MM.1S (cell line): Measurements from ENCODE around the gene CDC14A.

Experiments
- EZH2 ChIP-seq: fragments of 300-600 bp; sonication (generic); optimal IDR thresholded peaks from 2 replicates; pipeline ENCODE3; 2017; ENCODE audit warnings: low read depth, mild to moderate bottlenecking, antibody characterized with exemption, low read length, mixed read lengths
- EZH2phosphoT487 ChIP-seq: fragments of 300-600 bp; sonication (generic); IDR thresholded peaks from 2 replicates; pipeline ENCODE4 v1.6.1; 2018; ENCODE audit warnings: antibody characterized with exemption, low read length
- TF ChIP-seq, protein P1 (sequence below): fragments of 300-600 bp; sonication (generic); IDR thresholded peaks from 2 replicates; pipeline ENCODE4 v1.5.1; 2016; ENCODE audit warnings: antibody characterized with exemption, low read length, mixed read lengths

GRCh38 chr1:100382657-100383056 is 30.4 kb downstream of the CDC14A start:
- TF ChIP-seq, protein P1, sequence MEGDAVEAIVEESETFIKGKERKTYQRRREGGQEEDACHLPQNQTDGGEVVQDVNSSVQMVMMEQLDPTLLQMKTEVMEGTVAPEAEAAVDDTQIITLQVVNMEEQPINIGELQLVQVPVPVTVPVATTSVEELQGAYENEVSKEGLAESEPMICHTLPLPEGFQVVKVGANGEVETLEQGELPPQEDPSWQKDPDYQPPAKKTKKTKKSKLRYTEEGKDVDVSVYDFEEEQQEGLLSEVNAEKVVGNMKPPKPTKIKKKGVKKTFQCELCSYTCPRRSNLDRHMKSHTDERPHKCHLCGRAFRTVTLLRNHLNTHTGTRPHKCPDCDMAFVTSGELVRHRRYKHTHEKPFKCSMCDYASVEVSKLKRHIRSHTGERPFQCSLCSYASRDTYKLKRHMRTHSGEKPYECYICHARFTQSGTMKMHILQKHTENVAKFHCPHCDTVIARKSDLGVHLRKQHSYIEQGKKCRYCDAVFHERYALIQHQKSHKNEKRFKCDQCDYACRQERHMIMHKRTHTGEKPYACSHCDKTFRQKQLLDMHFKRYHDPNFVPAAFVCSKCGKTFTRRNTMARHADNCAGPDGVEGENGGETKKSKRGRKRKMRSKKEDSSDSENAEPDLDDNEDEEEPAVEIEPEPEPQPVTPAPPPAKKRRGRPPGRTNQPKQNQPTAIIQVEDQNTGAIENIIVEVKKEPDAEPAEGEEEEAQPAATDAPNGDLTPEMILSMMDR, result no peak
- no peak for TF ChIP-seq EZH2
- TF ChIP-seq EZH2phosphoT487, result no peak
